OCI-LY7 (cell line): Measurements from ENCODE around the gene BARX2.

Experiments used
- EZH2phosphoT487 ChIP-seq: fragments of 200-600 bp; sonication (generic); IDR thresholded peaks from 2 replicates; pipeline ENCODE4 v1.6.1; 2018; ENCODE audit warnings: low read depth, borderline replicate concordance, mild to moderate bottlenecking, mixed run types, antibody characterized with exemption, low read length, moderate library complexity, mixed read lengths
- TF ChIP-seq, protein P1 (sequence below): fragments of 200-600 bp; sonication (generic); conservative IDR thresholded peaks from 2 replicates; pipeline ENCODE4 v1.5.1; 2014; ENCODE audit warnings: mild to moderate bottlenecking, antibody characterized with exemption, low read length, moderate library complexity, mixed read lengths

DNA sequence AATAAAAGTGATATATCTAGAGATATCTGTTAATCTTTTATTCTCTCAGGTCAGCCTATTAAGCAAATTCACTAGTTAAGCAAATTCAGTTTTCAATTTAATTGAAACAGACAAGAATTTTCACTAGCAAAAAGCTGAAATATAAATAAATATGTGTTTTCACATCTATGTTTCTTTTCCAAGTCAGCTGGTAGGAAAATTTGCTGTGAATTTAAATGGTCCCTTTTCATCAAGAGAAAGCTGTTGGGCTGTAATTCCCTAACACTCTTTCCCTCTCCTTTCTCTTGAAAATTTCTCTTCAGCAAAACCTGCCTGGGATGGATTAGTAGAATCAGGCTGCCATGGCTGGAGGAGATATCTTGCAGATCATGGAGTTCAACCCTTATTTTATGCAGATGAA, 46.9 kb upstream of the BARX2 start:
- TF ChIP-seq, protein P1, sequence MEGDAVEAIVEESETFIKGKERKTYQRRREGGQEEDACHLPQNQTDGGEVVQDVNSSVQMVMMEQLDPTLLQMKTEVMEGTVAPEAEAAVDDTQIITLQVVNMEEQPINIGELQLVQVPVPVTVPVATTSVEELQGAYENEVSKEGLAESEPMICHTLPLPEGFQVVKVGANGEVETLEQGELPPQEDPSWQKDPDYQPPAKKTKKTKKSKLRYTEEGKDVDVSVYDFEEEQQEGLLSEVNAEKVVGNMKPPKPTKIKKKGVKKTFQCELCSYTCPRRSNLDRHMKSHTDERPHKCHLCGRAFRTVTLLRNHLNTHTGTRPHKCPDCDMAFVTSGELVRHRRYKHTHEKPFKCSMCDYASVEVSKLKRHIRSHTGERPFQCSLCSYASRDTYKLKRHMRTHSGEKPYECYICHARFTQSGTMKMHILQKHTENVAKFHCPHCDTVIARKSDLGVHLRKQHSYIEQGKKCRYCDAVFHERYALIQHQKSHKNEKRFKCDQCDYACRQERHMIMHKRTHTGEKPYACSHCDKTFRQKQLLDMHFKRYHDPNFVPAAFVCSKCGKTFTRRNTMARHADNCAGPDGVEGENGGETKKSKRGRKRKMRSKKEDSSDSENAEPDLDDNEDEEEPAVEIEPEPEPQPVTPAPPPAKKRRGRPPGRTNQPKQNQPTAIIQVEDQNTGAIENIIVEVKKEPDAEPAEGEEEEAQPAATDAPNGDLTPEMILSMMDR: no peak
- no peak for TF ChIP-seq EZH2phosphoT487
